ENCODE measurements around the gene DCST2.
"Not testable (repeated sequence)": the region's sequence is repeated elsewhere in the genome, so short reads cannot be mapped to it uniquely, and the experiment has no call there.

Gene DCST2

DNA sequence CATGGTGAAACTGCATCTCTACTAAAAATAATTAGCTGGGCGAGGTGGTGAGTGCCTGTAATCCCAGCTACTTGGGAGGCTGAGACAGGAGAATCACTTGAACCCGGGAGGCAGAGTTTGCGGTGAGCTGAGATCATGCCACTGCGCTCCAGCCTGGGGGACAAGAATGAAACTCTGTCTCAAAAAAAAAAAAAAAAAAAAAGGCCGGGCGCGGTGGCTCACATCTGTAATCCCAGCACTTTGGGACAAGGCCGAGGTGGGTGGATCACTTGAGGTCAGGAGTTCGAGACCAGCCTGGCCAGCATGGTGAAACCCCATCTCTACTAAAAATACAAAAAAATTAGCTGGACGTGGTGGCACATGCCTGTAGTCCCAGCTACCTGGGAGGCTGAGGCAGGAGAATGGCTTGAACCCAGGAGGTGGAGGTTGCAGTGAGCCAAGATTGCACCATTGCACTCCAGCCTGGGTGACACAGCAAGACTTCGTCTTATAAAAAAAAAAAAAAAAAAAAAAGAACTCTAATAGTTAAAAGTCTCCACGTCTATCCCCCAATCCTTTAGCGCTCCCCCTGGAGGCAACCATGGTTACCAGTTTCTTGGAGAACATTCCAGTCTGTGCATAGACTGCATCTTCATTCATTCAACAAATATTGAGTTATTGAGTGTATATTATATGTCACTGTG is 38.1 kb downstream of the DCST2 start:
- DNase-seq, result not testable (repeated sequence)

GRCh38 chr1:154994591-154994990 is 39.0 kb downstream of the DCST2 start:
- DNase-seq, result no peak

- DNase-seq, result no peak
Measured at GRCh38 chr1:154994269-154994587, 39.4 kb downstream of the DCST2 start.

DNA sequence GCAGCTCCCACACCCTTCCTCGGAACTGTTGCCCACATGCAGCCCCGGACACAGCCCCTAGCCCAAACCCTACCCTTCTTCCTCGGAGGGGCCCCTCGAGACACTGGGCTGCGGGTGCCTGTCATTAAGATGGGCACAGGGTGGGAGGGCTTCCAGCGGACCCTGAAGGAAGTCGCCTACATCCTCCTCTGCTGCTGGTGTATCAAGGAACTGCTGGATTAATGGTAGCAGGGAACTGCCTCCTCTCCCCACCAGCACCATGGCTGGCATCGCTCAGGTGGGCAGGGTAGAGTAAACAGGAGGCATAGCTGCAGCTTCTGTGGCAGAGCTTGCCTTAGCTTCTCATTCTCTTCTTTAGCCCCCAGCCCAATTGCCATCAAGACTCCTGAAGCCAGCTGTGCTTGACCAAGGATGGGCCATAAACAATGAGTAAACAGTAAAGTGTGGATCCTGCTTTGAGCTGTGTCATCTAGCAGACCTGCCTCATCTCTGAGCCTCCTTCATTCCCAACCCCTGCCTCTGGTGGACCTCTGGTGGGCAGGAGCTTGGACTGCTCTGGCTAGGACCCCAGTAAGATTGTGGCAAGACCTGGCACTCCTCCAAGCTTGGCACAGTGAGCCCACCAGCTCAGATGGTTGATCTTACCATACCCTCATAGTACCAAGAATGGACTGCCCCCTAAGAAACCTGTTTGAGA is 39.9 kb downstream of the DCST2 start, which contains the start of gene LENEP:
TSS of gene LENEP (plus strand) at position 15 of the 697 bp plus-strand sequence. CDS start at position 37, 22 bp downstream.
- no peak for DNase-seq

DNA sequence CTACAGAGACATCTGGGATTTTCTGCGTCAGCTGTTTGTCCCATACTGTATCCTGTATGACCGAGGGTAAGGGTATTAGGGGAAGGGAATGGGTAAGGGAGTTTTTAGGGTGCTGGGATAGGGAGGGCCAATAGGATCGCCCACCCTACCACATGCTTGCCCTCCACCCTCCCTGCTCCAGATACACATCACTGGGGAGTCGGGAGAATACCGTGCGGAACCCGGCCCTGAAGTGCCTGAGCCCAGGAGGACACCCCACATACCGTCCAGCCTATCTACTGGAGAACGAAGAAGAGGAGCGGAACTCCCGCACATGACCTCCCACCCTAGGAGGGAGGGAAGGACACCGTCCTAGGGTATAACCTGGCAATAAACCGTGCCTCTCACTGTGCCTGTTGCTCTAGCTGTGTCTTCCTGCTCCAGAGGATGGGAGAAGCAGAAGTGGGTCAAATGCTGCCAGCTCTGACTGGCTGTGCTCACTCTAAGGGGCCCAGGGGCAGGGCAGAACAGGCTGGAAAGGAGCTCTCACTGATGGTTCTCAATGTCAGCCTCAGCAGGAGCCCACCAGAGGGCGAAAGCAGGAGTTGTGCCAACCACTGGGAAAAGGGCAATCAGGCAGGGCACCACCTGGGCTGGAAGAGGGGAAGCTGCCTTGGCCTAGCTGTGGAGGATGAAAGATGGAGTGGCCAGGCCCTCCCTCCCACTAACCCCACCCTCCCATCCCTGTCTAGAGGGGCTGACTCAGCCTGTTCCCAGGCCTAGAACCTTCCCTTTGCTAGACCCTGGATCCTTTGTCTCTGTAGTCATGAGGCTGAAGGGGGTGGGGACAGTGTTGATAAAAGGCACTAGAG is 40.6 kb downstream of the DCST2 start:
- DNase-seq, result no peak

DNA sequence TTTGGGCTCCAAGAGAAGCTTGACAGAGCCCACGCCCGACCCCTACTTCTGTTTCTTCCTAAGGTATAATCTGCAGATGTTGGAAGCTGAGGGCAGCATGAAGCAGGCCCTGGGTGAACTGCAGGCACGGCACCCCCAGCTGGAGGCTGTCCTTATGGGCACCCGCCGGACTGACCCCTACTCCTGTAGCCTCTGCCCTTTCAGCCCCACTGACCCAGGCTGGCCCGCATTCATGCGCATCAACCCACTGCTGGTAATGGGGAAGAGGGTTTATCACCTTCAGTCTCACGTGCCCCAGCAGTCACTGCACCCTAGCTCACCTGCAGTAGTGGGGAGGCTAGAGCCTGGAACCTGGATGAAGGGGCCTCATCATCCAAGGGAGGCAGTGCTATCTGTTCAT is 43.3 kb downstream of the DCST2 start:
- DNase-seq, result no peak

DNA sequence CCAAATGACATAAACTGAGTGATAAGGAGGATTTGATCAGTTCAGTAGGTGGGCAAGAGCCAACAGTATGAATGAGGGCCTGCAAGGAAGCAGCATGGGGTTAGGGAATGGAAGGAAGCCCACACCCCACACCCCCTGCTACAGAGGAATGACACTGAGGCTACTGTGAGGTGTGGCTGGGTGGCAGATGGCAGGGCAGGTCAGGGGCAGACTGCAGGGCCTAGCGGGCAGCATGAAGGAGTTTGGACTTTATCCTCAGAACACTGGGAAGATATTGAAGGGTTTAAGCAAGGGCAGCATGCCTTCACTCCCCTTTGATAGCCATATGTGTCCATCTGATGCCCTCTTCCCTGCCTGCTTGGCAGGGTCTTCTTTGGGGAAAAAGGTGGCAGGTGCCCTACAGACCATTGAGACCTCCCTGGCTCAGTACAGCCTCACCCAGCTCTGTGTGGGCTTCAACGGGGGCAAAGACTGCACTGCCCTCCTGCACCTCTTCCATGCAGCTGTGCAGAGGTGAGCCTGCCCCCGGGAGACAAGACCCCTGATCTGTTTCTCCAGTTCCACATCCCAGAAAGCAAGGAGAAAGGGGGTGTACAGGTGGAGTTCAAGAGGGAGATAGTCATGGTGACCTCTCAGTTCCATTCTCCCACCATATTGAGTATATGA is 44.3 kb downstream of the DCST2 start:
- no peak for DNase-seq

GRCh38 chr1:154988058-154988954 is 45.3 kb downstream of the DCST2 start:
- DNase-seq, result no peak

- DNase-seq, result no peak
Measured at GRCh38 chr1:154987326-154987725, 46.3 kb downstream of the DCST2 start.

- not testable (repeated sequence) for DNase-seq
Measured at GRCh38 chr1:154986736-154987135, 46.8 kb downstream of the DCST2 start.

DNA sequence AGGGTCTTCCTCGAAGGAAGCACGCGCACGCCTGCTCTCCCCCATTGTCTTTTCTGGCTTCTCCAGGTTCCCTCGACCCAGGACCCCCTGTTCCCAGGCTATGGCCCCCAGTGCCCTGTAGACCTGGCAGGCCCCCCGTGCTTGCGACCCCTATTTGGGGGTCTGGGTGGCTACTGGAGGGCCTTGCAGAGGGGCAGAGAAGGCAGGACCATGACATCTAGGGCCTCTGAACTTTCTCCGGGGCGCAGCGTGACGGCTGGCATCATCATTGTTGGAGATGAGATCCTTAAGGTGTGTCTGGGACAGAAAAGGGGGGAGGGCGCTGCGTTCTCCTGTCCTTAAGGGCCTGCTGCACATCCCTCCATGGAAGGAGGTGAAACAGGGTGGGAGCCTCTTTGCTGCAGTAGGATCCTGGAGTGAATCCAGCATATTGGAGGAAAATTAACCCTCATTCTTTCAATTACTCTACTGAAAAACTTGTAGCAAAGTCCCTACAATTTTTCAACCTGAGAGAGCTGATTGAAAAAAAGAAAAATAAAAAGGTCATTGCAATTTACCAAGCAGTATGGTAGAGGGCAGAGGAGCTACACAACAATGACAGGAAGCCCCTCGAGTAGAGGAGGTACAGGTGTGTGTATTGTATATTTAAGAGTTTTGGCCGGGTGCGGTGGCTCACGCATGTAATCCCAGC is 49.7 kb downstream of the DCST2 start:
- DNase-seq, result no peak

DNA sequence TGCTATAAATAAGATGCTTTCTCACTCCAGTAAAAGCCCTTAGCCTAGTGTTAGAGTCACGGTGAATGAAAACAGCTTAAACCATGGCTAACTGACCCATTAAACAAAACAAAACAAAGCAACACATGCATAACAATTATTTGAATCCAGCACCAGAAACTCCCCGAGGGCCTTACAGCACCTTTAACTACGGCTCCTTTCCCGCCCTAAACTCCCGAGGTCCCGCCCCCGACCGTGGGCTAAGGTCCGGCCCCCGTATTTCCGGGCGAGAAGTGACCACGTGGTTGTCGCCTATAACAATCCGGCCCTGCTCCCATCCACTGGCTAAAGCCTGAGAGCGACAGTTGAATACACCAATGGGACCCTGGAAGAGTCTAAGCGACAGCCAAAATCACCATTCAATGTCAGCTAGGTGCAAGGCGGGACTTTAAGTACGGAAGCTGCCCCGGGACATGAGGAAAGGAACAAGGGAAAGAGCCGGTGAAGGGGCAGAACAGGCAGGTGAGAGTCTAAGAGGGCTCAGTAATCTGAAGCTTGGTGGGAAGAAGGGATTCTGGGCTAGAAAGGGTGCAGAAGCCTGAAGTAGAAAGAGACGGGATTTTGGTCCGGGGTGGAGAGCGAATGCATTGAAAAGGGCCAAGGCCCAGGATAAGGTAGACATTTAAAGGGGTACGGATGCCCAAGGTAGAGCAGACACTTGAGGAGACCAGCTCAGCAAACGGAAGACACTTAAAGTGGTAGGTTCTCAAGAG is 50.5 kb downstream of the DCST2 start, which contains the start of gene FLAD1:
TSS of gene FLAD1 (plus strand) at position 448 of the 752 bp plus-strand sequence. CDS start 351 bp downstream, outside the sequence.
- DNase-seq, result peak; percentile 94 to 95

GRCh38 chr1:154982341-154982740 is 51.2 kb downstream of the DCST2 start:
- no peak for DNase-seq

GRCh38 chr1:154978360-154978759 is 55.2 kb downstream of the DCST2 start:
- DNase-seq, result no peak

- DNase-seq, result not testable (repeated sequence)
Measured at GRCh38 chr1:154977762-154978161, 55.8 kb downstream of the DCST2 start.

DNA sequence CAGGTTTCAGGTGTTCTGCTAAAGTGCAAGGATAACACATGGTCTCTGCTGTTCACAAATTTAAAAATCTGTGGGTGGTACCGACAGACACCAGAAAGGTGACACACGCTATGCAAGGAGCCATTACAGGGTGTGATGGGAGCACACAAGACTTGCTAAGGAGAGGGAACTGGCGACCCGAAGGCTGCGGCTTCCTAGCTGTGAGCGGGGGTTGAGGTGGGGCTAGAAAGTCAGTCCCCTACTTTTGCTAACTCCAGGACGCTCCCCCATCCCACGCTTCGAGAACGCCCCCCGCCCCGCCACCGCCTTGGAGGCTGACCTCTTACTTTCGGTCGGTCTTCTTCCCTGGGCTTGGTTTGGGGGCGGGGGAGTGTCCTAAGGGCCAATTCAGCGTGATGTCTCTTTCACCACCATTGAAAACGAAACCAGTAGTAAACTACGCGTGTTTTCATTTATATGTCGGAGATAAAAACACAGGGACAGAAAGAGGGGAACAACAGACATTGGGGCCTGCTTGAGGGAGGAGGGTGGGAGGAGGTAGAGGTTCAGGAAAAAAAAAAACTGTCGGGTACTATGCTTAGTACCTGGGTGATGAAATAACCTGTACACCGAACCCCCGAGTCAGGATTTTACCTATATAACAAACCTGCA is 58.0 kb downstream of the DCST2 start:
- peak; percentile 41 to 59 for DNase-seq

DNA sequence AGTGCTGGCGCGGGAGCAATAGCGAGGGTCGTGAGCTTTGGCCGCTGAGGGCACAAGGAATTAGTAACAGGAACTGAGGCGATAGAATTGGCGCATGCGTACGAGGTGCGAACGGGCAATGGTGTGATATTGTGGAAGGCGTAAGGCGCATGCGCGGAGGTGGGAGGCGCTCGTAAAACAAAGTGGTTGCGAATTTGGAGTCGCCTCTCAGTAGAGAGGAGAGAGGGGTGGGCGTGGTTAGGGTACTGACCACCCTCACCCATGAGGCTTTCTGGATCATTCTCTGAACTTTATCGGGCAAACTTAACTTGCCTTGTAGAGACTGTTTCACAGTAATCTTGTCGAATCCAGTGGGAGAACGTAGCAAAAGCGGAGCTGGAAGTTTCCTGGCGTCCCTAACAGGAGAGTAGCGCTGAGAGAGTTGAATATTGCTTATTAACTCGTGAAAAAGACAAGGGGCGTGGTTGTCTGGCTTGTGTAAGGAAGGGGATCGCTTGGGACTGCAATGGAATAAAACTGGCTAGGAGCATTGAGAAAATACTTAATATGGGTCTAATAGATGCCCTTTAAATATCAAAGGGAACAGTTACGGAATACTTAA is 58.7 kb downstream of the DCST2 start:
- peak; percentile 92 to 97 for DNase-seq

- DNase-seq, result peak; percentile 95 to 97
Measured at GRCh38 chr1:154974102-154974807, 59.3 kb downstream of the DCST2 start, which contains the start of gene CKS1B. Gene CKS1B (plus strand): TSS chr1:154974681. CDS start chr1:154974746, 65 bp downstream.

All from activated CD4-positive, alpha-beta T cell treated with anti-CD3 and anti-CD28 coated beads for 4 hours (primary cell).